Fibroblast of lung (primary cell): Measurements from ENCODE around the gene MYO1H.

Source experiments
- CTCF ChIP-seq, 2 donors: IDR thresholded peaks in 1 of 2; conservative IDR thresholded peaks in 1 of 2; 1 replicate in 1 of 2; 2 replicates in 1 of 2; pipeline ENCODE4 v1.5.1; 2011 to 2012; ENCODE audit warnings: low read length in 2 of 2, control low read depth in 1 of 2, inconsistent platforms in 1 of 2, low read depth in 1 of 2, mild to moderate bottlenecking in 1 of 2
- EZH2 ChIP-seq: IDR thresholded peaks from 2 replicates; pipeline ENCODE4 v1.5.1; 2012; ENCODE audit warnings: low read length, control low read depth, mild to moderate bottlenecking; ENCODE audit errors: missing control alignments

GRCh38 chr12:109307051-109307450 lies 40.6 kb upstream of the MYO1H start:
- TF ChIP-seq CTCF (conservative IDR thresholded peaks at IDR 0.05 in 1 of 2, IDR thresholded peaks at IDR 0.05 in 1 of 2; ENCODE audit: low read depth in 1 of 2, low read length in 2 of 2) (no peak), EZH2 (no peak)
